ENCODE results near the gene PRND. TPM values are rescaled to one million over a fixed set of nuclear protein-coding genes. Genes with fewer than 3 reads are reported as not detected.
"Not testable (repeated sequence)": the region's sequence is repeated elsewhere in the genome, so short reads cannot be mapped to it uniquely, and the experiment has no call there.

The PRND gene
- total RNA-seq, 1 donor from 2014 or later, result not detected

GRCh38 chr20:4749326-4749725 is 27.6 kb downstream of the PRND start:
- peak; percentile 54 for DNase-seq (ENCODE audit: extremely low spot score, unreplicated experiment)
- Mint-ChIP-seq H3K4me1 (ENCODE audit: unreplicated experiment) (no peaks in the 10 kb centered on the region), H3K36me3 (ENCODE audit: unreplicated experiment) (no peaks in the 10 kb centered on the region), H3K27ac (ENCODE audit: unreplicated experiment) (no peak overlapping the region), H3K4me3 (ENCODE audit: unreplicated experiment) (no peak overlapping the region), H3K9me3 (ENCODE audit: unreplicated experiment) (peaks cover 7% of the 10 kb centered on the region), H3K27me3 (ENCODE audit: unreplicated experiment) (peaks cover 58% of the 10 kb centered on the region)
- no peak for TF ChIP-seq CTCF (IDR thresholded peaks at IDR 0.05)

- no peaks in the 10 kb centered on the region for H3K4me1 Mint-ChIP-seq (ENCODE audit: unreplicated experiment)
- H3K36me3 Mint-ChIP-seq (ENCODE audit: unreplicated experiment), result no peaks in the 10 kb centered on the region
- no peak for TF ChIP-seq CTCF (IDR thresholded peaks at IDR 0.05)
- H3K9me3 Mint-ChIP-seq (ENCODE audit: unreplicated experiment), result peaks cover 7% of the 10 kb centered on the region
- no peak for DNase-seq (ENCODE audit: extremely low spot score, unreplicated experiment)
- H3K27me3 Mint-ChIP-seq (ENCODE audit: unreplicated experiment), result peaks cover 60% of the 10 kb centered on the region
- H3K27ac Mint-ChIP-seq (ENCODE audit: unreplicated experiment), result no peak overlapping the region
- no peak overlapping the region for H3K4me3 Mint-ChIP-seq (ENCODE audit: unreplicated experiment)
Observed at GRCh38 chr20:4750381-4750780, 28.7 kb downstream of the PRND start.

GRCh38 chr20:4759100-4759884 is 37.6 kb downstream of the PRND start:
- H3K36me3 Mint-ChIP-seq (ENCODE audit: unreplicated experiment); H3K27ac Mint-ChIP-seq (ENCODE audit: unreplicated experiment); DNase-seq (ENCODE audit: extremely low spot score, unreplicated experiment); H3K4me3 Mint-ChIP-seq (ENCODE audit: unreplicated experiment); H3K9me3 Mint-ChIP-seq (ENCODE audit: unreplicated experiment); H3K4me1 Mint-ChIP-seq (ENCODE audit: unreplicated experiment): not testable (repeated sequence)
- peak; percentile 25 for TF ChIP-seq CTCF (IDR thresholded peaks at IDR 0.05)
- H3K27me3 Mint-ChIP-seq (ENCODE audit: unreplicated experiment), result peaks cover 62% of the 10 kb centered on the region

GRCh38 chr20:4763261-4763660 is 41.6 kb downstream of the PRND start:
- H3K9me3 Mint-ChIP-seq (ENCODE audit: unreplicated experiment), result no peaks in the 10 kb centered on the region

More at GRCh38 chr20:4763261-4763660, 41.6 kb downstream of the PRND start:
- H3K4me3 Mint-ChIP-seq (ENCODE audit: unreplicated experiment), result no peak overlapping the region
- no peaks in the 10 kb centered on the region for H3K4me1 Mint-ChIP-seq (ENCODE audit: unreplicated experiment)
- no peaks in the 10 kb centered on the region for H3K36me3 Mint-ChIP-seq (ENCODE audit: unreplicated experiment)
- no peak for TF ChIP-seq CTCF (IDR thresholded peaks at IDR 0.05)
- no peak for DNase-seq (ENCODE audit: extremely low spot score, unreplicated experiment)
- no peak overlapping the region for H3K27ac Mint-ChIP-seq (ENCODE audit: unreplicated experiment)
- H3K27me3 Mint-ChIP-seq (ENCODE audit: unreplicated experiment), result peaks cover 35% of the 10 kb centered on the region
